Measurements from ENCODE around the gene WNT7A.

WNT7A gene

GRCh38 chr3:13878281-13879101 lies 1.4 kb downstream of the WNT7A start:
- Histone ChIP-seq H3K9me3 (ENCODE audit: insufficient read depth, low read length, severe bottlenecking) (no peaks in the 10 kb centered on the region), H2AFZ (ENCODE audit: low read depth, low read length) (no peak overlapping the region), H3K4me3 (ENCODE audit: low read depth in 1 of 2, low read length in 2 of 2) (no peak overlapping the region), H3K4me2 (ENCODE audit: insufficient read depth, low read length) (no peak overlapping the region), H3K4me1 (ENCODE audit: insufficient read depth, low read length) (no peaks in the 10 kb centered on the region), H3K36me3 (ENCODE audit: insufficient read depth, low read length) (no peaks in the 10 kb centered on the region), H3K79me2 (ENCODE audit: insufficient read depth, low read length) (no peaks in the 10 kb centered on the region), H3K9ac (ENCODE audit: low read depth, low read length) (no peak overlapping the region), H3K27ac (ENCODE audit: low read length) (no peak overlapping the region), H4K20me1 (ENCODE audit: insufficient read depth, low read length) (no peaks in the 10 kb centered on the region; the same call in 1 of the 2 replicates), H3K27me3 (ENCODE audit: insufficient read depth, low read length, poor library complexity) (peaks cover 9% of the 10 kb centered on the region)
- no peak for DNase-seq
- no peak for ATAC-seq (ENCODE audit: insufficient read depth, low read depth)
- no peak for TF ChIP-seq CTCF (IDR thresholded peaks at IDR 0.05; ENCODE audit: borderline replicate concordance, extremely low read depth, low read length, poor library complexity, severe bottlenecking)
- TF ChIP-seq EZH2 (IDR thresholded peaks at IDR 0.05; ENCODE audit: borderline replicate concordance, low read depth, low read length, severe bottlenecking): no peak

- Histone ChIP-seq H4K20me1 (ENCODE audit: insufficient read depth, low read length) (no peaks in the 10 kb centered on the region; the same call in 1 of the 2 replicates), H3K27me3 (ENCODE audit: insufficient read depth, low read length, poor library complexity) (peaks cover 6% of the 10 kb centered on the region), H3K9ac (ENCODE audit: low read depth, low read length) (no peak overlapping the region), H3K79me2 (ENCODE audit: insufficient read depth, low read length) (no peaks in the 10 kb centered on the region), H3K9me3 (ENCODE audit: insufficient read depth, low read length, severe bottlenecking) (no peaks in the 10 kb centered on the region), H3K4me1 (ENCODE audit: insufficient read depth, low read length) (no peaks in the 10 kb centered on the region), H3K4me2 (ENCODE audit: insufficient read depth, low read length) (no peak overlapping the region), H3K36me3 (ENCODE audit: insufficient read depth, low read length) (no peaks in the 10 kb centered on the region), H3K4me3 (ENCODE audit: low read depth in 1 of 2, low read length in 2 of 2) (no peak overlapping the region), H3K27ac (ENCODE audit: low read length) (no peak overlapping the region), H2AFZ (ENCODE audit: low read depth, low read length) (no peak overlapping the region)
- no peak for ATAC-seq (ENCODE audit: insufficient read depth, low read depth)
- TF ChIP-seq EZH2 (IDR thresholded peaks at IDR 0.05; ENCODE audit: borderline replicate concordance, low read depth, low read length, severe bottlenecking) (no peak), CTCF (IDR thresholded peaks at IDR 0.05; ENCODE audit: borderline replicate concordance, extremely low read depth, low read length, poor library complexity, severe bottlenecking) (no peak)
- no peak for DNase-seq
These were observed 2.0 kb downstream of the WNT7A start for GRCh38 chr3:13877911-13878280.

- Histone ChIP-seq H3K27me3 (ENCODE audit: insufficient read depth, low read length, poor library complexity) (peaks cover 6% of the 10 kb centered on the region), H2AFZ (ENCODE audit: low read depth, low read length) (no peak overlapping the region), H4K20me1 (ENCODE audit: insufficient read depth, low read length) (no peaks in the 10 kb centered on the region; the same call in 1 of the 2 replicates), H3K79me2 (ENCODE audit: insufficient read depth, low read length) (no peaks in the 10 kb centered on the region), H3K9me3 (ENCODE audit: insufficient read depth, low read length, severe bottlenecking) (no peaks in the 10 kb centered on the region), H3K36me3 (ENCODE audit: insufficient read depth, low read length) (no peaks in the 10 kb centered on the region), H3K27ac (ENCODE audit: low read length) (no peak overlapping the region), H3K4me3 (ENCODE audit: low read depth in 1 of 2, low read length in 2 of 2) (no peak overlapping the region), H3K4me2 (ENCODE audit: insufficient read depth, low read length) (no peak overlapping the region), H3K9ac (ENCODE audit: low read depth, low read length) (no peak overlapping the region), H3K4me1 (ENCODE audit: insufficient read depth, low read length) (no peaks in the 10 kb centered on the region)
- TF ChIP-seq CTCF (IDR thresholded peaks at IDR 0.05; ENCODE audit: borderline replicate concordance, extremely low read depth, low read length, poor library complexity, severe bottlenecking) (no peak), EZH2 (IDR thresholded peaks at IDR 0.05; ENCODE audit: borderline replicate concordance, low read depth, low read length, severe bottlenecking) (no peak)
- ATAC-seq (ENCODE audit: insufficient read depth, low read depth) (no peak), DNase-seq (no peak)
These were observed 3.3 kb downstream of the WNT7A start for GRCh38 chr3:13876451-13877100.

Measured in DND-41 (cell line).